AG04449 (cell line): ENCODE data around the gene PTCD2.

Experiments
- CTCF ChIA-PET: fragments of 350-600 bp; formaldehyde crosslinking; extraction: SDS; loops from one replicate; lab custom pipeline; 2021; ENCODE audit warnings: antibody characterized with exemption; lab: Yijun Ruan, JAX
- POLR2A ChIA-PET: fragments of 400-600, 350-600 bp; formaldehyde crosslinking; extraction: SDS; loops from one replicate; lab custom pipeline; 2020; ENCODE audit warnings: antibody characterized with exemption, inconsistent platforms; lab: Yijun Ruan, JAX
- DNase-seq: peaks from one replicate; pipeline ENCODE4 v3.0.0-alpha.2; 2010; ENCODE audit warnings: low read depth, low spot score
- H3K4me3 ChIP-seq: 2 replicates; pipeline ENCODE4 v1.5.1; 2011; ENCODE audit warnings: low read depth, mild to moderate bottlenecking, control low read depth, low read length
- TF ChIP-seq, protein P1 (sequence below): IDR thresholded peaks from one replicate; pipeline ENCODE4 v1.5.1; 2011; ENCODE audit warnings: mild to moderate bottlenecking, moderate library complexity, low read length, control low read depth, inconsistent platforms; ENCODE audit not compliant: insufficient read depth; ENCODE audit errors: missing control alignments

The PTCD2 gene

DNA sequence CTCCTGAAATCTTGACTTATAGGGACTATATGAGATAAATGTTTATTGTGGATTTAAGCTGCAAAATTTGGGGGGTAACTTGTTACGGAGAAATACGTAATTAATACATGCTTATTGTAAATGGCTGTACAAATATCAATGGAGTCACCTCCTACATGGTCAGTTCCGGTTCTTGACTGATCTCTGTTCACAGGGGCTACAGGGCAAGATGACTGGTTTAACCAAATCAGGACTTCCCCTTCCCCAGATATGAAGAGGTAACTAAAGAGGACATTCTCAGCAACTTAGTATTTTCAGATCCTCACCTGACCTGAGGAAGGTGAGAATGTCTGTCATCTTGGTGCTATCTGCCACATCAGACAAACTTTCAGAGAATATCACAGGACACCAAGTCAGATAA lies 54.7 kb downstream of the PTCD2 start:
- TF ChIP-seq, protein P1, sequence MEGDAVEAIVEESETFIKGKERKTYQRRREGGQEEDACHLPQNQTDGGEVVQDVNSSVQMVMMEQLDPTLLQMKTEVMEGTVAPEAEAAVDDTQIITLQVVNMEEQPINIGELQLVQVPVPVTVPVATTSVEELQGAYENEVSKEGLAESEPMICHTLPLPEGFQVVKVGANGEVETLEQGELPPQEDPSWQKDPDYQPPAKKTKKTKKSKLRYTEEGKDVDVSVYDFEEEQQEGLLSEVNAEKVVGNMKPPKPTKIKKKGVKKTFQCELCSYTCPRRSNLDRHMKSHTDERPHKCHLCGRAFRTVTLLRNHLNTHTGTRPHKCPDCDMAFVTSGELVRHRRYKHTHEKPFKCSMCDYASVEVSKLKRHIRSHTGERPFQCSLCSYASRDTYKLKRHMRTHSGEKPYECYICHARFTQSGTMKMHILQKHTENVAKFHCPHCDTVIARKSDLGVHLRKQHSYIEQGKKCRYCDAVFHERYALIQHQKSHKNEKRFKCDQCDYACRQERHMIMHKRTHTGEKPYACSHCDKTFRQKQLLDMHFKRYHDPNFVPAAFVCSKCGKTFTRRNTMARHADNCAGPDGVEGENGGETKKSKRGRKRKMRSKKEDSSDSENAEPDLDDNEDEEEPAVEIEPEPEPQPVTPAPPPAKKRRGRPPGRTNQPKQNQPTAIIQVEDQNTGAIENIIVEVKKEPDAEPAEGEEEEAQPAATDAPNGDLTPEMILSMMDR, result no peak
- ChIA-PET CTCF (interaction anchor here (1.3 to 3.4 kb wide), 3 partner anchors 9 to 149 kb away, joined by 3 to 17 read pairs (median 11); no protein-coding TSS in a partner anchor), POLR2A (no interaction called here)
- no peak for DNase-seq
- no peak overlapping the region for H3K4me3 ChIP-seq

DNA sequence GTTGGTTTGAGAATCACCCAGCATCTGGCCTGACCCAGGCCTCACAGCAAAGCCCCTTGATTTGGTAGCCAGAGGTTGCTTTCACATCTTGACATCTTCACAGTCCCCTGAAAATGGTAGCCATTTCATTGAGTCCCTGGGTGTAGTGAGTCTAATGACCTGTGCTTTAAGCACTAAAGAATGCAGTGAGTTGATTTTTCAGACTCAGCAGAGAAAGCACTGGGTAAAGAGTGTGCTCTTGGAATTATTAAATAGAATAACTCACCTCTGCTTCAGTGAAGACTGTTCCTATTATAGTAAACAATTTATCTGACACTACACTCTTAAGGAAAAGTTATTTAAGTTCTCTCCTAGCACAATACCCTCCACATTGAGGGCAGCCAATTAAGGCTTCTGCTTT lies 56.2 kb downstream of the PTCD2 start:
- POLR2A ChIA-PET, result no interaction called here

GRCh38 chr5:72377910-72378638 lies 57.9 kb downstream of the PTCD2 start:
- TF ChIP-seq, protein P1, result no peak
- DNase-seq, result no peak
- POLR2A ChIA-PET, result no interaction called here
- CTCF ChIA-PET, result interaction anchor here (0.7 to 3.4 kb wide), 6 partner anchors 9 to 231 kb away, joined by 3 to 44 read pairs (median 5); no protein-coding TSS in a partner anchor
- no peak overlapping the region for H3K4me3 ChIP-seq

More for the DNA sequence above, 56.2 kb downstream of the PTCD2 start:
- DNase-seq, result no peak
- H3K4me3 ChIP-seq, result no peak overlapping the region
- CTCF ChIA-PET, result interaction anchor here (3.4 kb wide), 1 partner anchor 10 kb away, joined by 17 read pairs; no protein-coding TSS in a partner anchor
- TF ChIP-seq, protein P1, result no peak

- TF ChIP-seq, protein P1, result no peak
- no peak for DNase-seq
- H3K4me3 ChIP-seq, result no peak overlapping the region
- ChIA-PET CTCF (interaction anchor here (0.7 to 3.4 kb wide), 8 partner anchors 9 to 440 kb away, joined by 3 to 44 read pairs (median 4); no protein-coding TSS in a partner anchor), POLR2A (no interaction called here)
Measured at GRCh38 chr5:72378639-72379289, 58.6 kb downstream of the PTCD2 start.

DNA sequence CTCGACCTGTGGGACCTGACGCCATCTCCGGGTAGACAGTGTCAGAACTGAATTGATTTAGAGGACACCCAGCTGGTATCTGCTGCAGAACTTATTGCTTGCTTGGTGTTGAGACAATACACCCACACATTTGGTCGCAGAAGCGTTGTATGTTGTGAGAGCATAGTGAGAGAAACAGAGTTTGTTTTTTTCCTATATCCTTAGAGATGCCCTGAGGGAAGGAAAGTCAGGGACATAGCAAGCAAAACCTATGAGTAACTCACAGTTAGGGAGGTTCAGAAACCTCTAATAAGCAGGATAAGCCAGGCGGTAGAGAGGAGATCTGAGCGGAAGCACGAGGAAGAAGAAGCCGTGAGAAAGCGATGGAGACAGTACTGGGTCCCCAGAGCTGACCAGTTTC lies 59.8 kb downstream of the PTCD2 start:
- H3K4me3 ChIP-seq, result no peak overlapping the region
- TF ChIP-seq, protein P1, result no peak
- DNase-seq, result no peak
- ChIA-PET POLR2A (interaction anchor here (0.6 kb wide), 1 partner anchor 839 kb away, joined by 3 read pairs; no protein-coding TSS in a partner anchor), CTCF (interaction anchor here (0.8 to 3.4 kb wide), 5 partner anchors 8 to 144 kb away, joined by 4 to 44 read pairs (median 6); no protein-coding TSS in a partner anchor)
